CD4-positive, alpha-beta memory T cell (primary cell): ENCODE results near the gene SH3BGRL3. TPM values are rescaled to one million over a fixed set of nuclear protein-coding genes. Genes with fewer than 3 reads are reported as not detected.

Source experiments
- CTCF ChIA-PET: fragments of 350-600 bp; sonication (Branson Sonifier 250); formaldehyde crosslinking; loops from one replicate; lab custom pipeline; 2021; ENCODE audit warnings: inconsistent platforms; ENCODE audit not compliant: partially characterized antibody; lab: Charles Lee
- POLR2A ChIA-PET: fragments of 350-600 bp; sonication (Branson Sonifier 250); formaldehyde crosslinking; loops from one replicate; lab custom pipeline; 2021; ENCODE audit not compliant: partially characterized antibody; lab: Charles Lee
- DNase-seq, 5 donors: peaks; one replicate each; pipeline versions ENCODE4 v3.0.0 to v3.0.0-alpha.2; 2020 to 2022; ENCODE audit warnings: mixed read lengths in 1 of 5
- H3K27ac ChIP-seq: one replicate; pipeline ENCODE4 v1.7.0; 2013; ENCODE audit warnings: low read depth, low read length
- H3K27me3 ChIP-seq: 2 replicates; pipeline ENCODE4 v1.7.0; 2013; ENCODE audit warnings: mild to moderate bottlenecking, low read length, moderate library complexity; ENCODE audit not compliant: insufficient read depth
- H3K36me3 ChIP-seq: 2 replicates; pipeline ENCODE4 v1.7.0; 2013; ENCODE audit warnings: mild to moderate bottlenecking, low read length, moderate library complexity; ENCODE audit not compliant: insufficient read depth
- H3K4me1 ChIP-seq: 2 replicates; pipeline ENCODE4 v1.7.0; 2013; ENCODE audit warnings: mild to moderate bottlenecking, low read length, moderate library complexity; ENCODE audit not compliant: insufficient read depth
- H3K4me3 ChIP-seq, 2 donors: one replicate each; pipeline ENCODE4 v1.7.0; 2013; ENCODE audit warnings: low read length in 2 of 2, mild to moderate bottlenecking in 1 of 2
- H3K9me3 ChIP-seq, 2 donors: one replicate each; pipeline ENCODE4 v1.7.0; 2013; ENCODE audit warnings: low read length in 2 of 2, control low read depth in 1 of 2; ENCODE audit not compliant: control insufficient read depth in 1 of 2
- H3K27ac Mint-ChIP-seq, 7 donors: one replicate each; pipeline ENCODE4 v1.8.0; 2020 to 2021; ENCODE audit warnings: mixed read lengths in 7 of 7, mild to moderate bottlenecking in 6 of 7, inconsistent platforms in 3 of 7, moderate library complexity in 3 of 7
- H3K27me3 Mint-ChIP-seq, 2 donors: one replicate each; pipeline ENCODE4 v1.8.0; 2020 to 2021; ENCODE audit warnings: mixed read lengths in 2 of 2
- H3K36me3 Mint-ChIP-seq, 2 donors: one replicate each; pipeline ENCODE4 v1.8.0; 2020 to 2021; ENCODE audit warnings: mixed read lengths in 2 of 2, inconsistent platforms in 1 of 2, mild to moderate bottlenecking in 1 of 2
- H3K4me1 Mint-ChIP-seq, 4 donors: one replicate each; pipeline ENCODE4 v1.8.0; 2020 to 2021; ENCODE audit warnings: mixed read lengths in 4 of 4, mild to moderate bottlenecking in 1 of 4
- H3K4me3 Mint-ChIP-seq, 8 donors: one replicate each; pipeline ENCODE4 v1.8.0; 2020 to 2021; ENCODE audit warnings: mixed read lengths in 8 of 8, mild to moderate bottlenecking in 7 of 8, moderate library complexity in 6 of 8, inconsistent platforms in 3 of 8
- H3K9me3 Mint-ChIP-seq, 8 donors: one replicate each; pipeline ENCODE4 v1.8.0; 2020 to 2021; ENCODE audit warnings: mixed read lengths in 8 of 8, mild to moderate bottlenecking in 5 of 8, inconsistent platforms in 3 of 8, moderate library complexity in 1 of 8
- intact Hi-C: fragments of 100-400 bp; cut with micrococcal nuclease; formaldehyde crosslinking; loops from one replicate; pipeline ENCODE4 v1.15.1; 2023
- polyA plus RNA-seq, 2 donors: library from polyadenylated mRNA; unstranded; fragments of 300-500 nt; fragmentation: Illumina TruSeq; gene quantifications; one replicate each; pipeline ENCODE4 v1.2.3, GENCODE V29; 2021
- total RNA-seq, 2 experiments: library from RNA; stranded (reverse); gene quantifications; one replicate each; pipeline ENCODE4 v1.2.3, GENCODE V29; 2021

SH3BGRL3 gene
- total and polyA plus RNA-seq, 4 experiments from 2014 or later: 293 to 1,531 (median 642) TPM

DNA sequence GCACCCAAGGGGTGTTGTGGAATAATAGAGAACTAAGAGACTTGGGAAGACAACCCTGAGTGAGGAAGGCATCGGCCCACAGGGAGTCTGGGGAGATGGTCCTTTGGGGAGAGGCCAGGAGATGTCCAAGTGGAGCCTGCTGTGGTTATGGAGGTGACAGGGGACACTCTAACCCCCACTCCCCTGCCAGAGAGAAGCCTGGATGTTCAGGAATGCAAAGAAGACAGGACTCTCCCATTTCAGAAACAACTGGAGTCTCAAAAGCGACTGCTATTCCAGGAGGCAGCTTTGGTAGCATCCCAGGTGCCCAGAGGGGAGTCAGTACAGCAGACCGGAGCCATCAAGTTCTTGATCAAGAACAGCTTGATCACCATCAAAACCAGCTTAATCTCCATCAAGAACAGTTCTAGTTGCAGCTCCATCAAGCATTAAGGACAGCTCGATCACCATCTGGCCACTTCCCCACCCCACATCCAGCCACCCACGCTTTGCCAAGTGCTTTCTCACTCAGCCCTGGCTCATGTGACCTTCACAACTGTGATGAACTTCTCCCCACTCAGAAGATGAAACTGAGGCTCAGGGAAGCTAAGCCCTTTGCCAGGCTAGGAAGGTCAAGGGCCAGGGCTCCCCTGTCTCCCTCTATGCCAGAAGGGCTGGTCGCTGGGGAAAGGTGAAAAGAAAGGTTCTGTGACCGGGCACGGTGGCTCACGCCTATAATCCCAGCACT lies 38.6 kb downstream of the SH3BGRL3 start:
- POLR2A ChIA-PET: interaction anchor here (0.6 to 33.0 kb wide), 26 partner anchors 14 to 683 kb away, joined by 3 to 3358 read pairs (median 4); partner anchors contain the start of genes CEP85, DHDDS, HMGN2 and PDIK1L
- Histone ChIP-seq H3K36me3 (peaks cover 37% of the 10 kb centered on the region), H3K27me3 (no peaks in the 10 kb centered on the region), H3K27ac (peak overlapping the region; percentile 69), H3K9me3 (no peaks in the 10 kb centered on the region), H3K4me1 (peaks cover 78% of the 10 kb centered on the region), H3K4me3 (peak overlapping the region; percentile 94 to 99)
- Mint-ChIP-seq H3K36me3 (peaks cover 49 to 52% of the 10 kb centered on the region in 2 donors), H3K9me3 (no peaks in the 10 kb centered on the region), H3K27me3 (no peaks in the 10 kb centered on the region), H3K27ac (peak overlapping the region; percentile 83 to 97 (median 93)), H3K4me1 (peaks cover 48 to 93% (median 67%) of the 10 kb centered on the region in 4 donors), H3K4me3 (peak overlapping the region; percentile 93 to 100 (median 96))
- intact Hi-C loops: no loop called here
- no peak for DNase-seq
- CTCF ChIA-PET: interaction anchor here (0.7 to 25.6 kb wide), 14 partner anchors 10 to 220 kb away, joined by 3 to 1027 read pairs (median 6); partner anchors contain the start of genes CEP85, SH3BGRL3 and UBXN11

DNA sequence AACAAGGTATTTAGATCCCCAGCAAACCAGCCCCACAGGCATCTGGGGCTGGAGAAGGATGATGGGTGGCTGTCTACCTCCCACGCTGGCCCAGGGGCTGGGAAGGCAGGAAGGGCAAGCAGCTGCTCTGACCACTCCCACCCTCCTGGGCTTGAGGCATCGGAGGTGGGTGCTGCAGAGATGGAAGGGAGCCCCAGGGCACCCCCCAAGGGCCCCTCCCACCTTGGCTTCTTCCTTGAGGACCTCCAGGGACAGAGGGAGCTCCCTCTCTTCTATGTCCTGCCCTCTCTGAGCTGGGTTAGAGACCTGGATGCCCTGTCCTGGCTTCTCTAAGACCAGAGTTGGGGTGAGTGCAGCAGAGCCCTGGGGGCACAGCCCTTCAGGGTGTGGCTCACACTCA lies 41.0 kb downstream of the SH3BGRL3 start:
- H3K4me3 Mint-ChIP-seq: peak overlapping the region; percentile 95 to 100 (median 96)
- intact Hi-C loops: loop anchor here (1.0 to 5.0 kb wide), 7 partner anchors 36 to 216 kb away; partner anchors contain the start of genes C1orf232, CEP85 and ZNF593

GRCh38 chr1:26321315-26322041 lies 41.6 kb downstream of the SH3BGRL3 start:
- Mint-ChIP-seq H3K27ac (peak overlapping the region; percentile 83 to 99 (median 95)), H3K27me3 (no peaks in the 10 kb centered on the region), H3K4me3 (peak overlapping the region; percentile 91 to 100 (median 96)), H3K9me3 (no peaks in the 10 kb centered on the region), H3K4me1 (peaks cover 30 to 64% (median 47%) of the 10 kb centered on the region in 4 donors), H3K36me3 (peaks cover 60 to 67% of the 10 kb centered on the region in 2 donors)
- H3K27me3 ChIP-seq: no peaks in the 10 kb centered on the region
- intact Hi-C loops: loop anchor here (1.0 to 5.0 kb wide), 7 partner anchors 36 to 216 kb away; partner anchors contain the start of genes C1orf232, CEP85 and ZNF593
- ChIA-PET POLR2A (interaction anchor here (0.7 to 33.0 kb wide), 33 partner anchors 8 to 210 kb away, joined by 3 to 3358 read pairs (median 6); partner anchors contain the start of genes CEP85, CRYBG2, DHDDS and PDIK1L), CTCF (interaction anchor here (0.5 to 25.6 kb wide), 26 partner anchors 8 to 152 kb away, joined by 3 to 1027 read pairs (median 6); partner anchors contain the start of genes CEP85, SH3BGRL3, UBXN11 and ZNF593)
- peaks cover 49% of the 10 kb centered on the region for H3K36me3 ChIP-seq
- peak; percentile 88 to 95 (median 91) for DNase-seq
- H3K27ac ChIP-seq: peak overlapping the region; percentile 69
- H3K4me3 ChIP-seq: peak overlapping the region in 1 of 2 donors; percentile 94
- peaks cover 48% of the 10 kb centered on the region for H3K4me1 ChIP-seq
- no peaks in the 10 kb centered on the region for H3K9me3 ChIP-seq

More for the DNA sequence above, 41.0 kb downstream of the SH3BGRL3 start:
- H3K36me3 Mint-ChIP-seq: peaks cover 60 to 67% of the 10 kb centered on the region in 2 donors
- peak overlapping the region; percentile 83 to 99 (median 95) for H3K27ac Mint-ChIP-seq
- peak overlapping the region; percentile 69 for H3K27ac ChIP-seq
- DNase-seq: no peak
- H3K9me3 Mint-ChIP-seq: no peaks in the 10 kb centered on the region
- no peaks in the 10 kb centered on the region for H3K9me3 ChIP-seq
- ChIA-PET CTCF (interaction anchor here (0.5 to 25.6 kb wide), 17 partner anchors 8 to 151 kb away, joined by 3 to 1027 read pairs (median 10); partner anchors contain the start of genes CEP85, SH3BGRL3, UBXN11 and ZNF593), POLR2A (interaction anchor here (0.7 to 33.0 kb wide), 20 partner anchors 12 to 209 kb away, joined by 3 to 3358 read pairs (median 8); partner anchors contain the start of genes CEP85, PDIK1L, SH3BGRL3 and UBXN11)
- H3K4me3 ChIP-seq: peak overlapping the region in 1 of 2 donors; percentile 94
- peaks cover 35 to 69% (median 52%) of the 10 kb centered on the region in 4 donors for H3K4me1 Mint-ChIP-seq
- H3K27me3 ChIP-seq: no peaks in the 10 kb centered on the region
- H3K27me3 Mint-ChIP-seq: no peaks in the 10 kb centered on the region
- H3K4me1 ChIP-seq: peaks cover 54% of the 10 kb centered on the region
- H3K36me3 ChIP-seq: peaks cover 49% of the 10 kb centered on the region

DNA sequence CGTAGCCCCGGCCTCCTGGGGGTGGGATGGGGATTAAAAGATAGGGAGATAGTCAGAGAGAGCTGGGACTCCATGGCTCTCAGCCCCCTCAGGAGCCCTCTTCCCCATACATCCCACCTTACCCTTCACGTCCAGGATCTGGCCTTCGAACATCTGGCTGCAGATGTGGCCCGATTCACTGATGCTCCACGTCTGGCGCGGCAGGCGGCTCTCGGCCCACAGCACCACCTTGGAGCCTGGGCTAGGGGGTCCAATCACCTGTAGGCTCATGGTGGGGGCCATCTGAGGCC lies 42.1 kb downstream of the SH3BGRL3 start:
- CTCF ChIA-PET: interaction anchor here (0.6 to 25.6 kb wide), 24 partner anchors 8 to 152 kb away, joined by 3 to 1027 read pairs (median 8); partner anchors contain the start of genes CEP85, SH3BGRL3, UBXN11 and ZNF593
- POLR2A ChIA-PET: interaction anchor here (0.9 to 33.0 kb wide), 30 partner anchors 8 to 195 kb away, joined by 3 to 3358 read pairs (median 6); partner anchors contain the start of genes CEP85, CRYBG2, DHDDS and SH3BGRL3
- intact Hi-C loops: loop anchor here (5.0 kb wide), 1 partner anchor 155 kb away; the partner anchor contains the start of genes C1orf232 and ZNF593
- H3K4me1 Mint-ChIP-seq: peaks cover 27 to 59% (median 43%) of the 10 kb centered on the region in 4 donors
- no peaks in the 10 kb centered on the region for H3K9me3 Mint-ChIP-seq
- H3K27me3 Mint-ChIP-seq: no peaks in the 10 kb centered on the region
- peaks cover 49% of the 10 kb centered on the region for H3K36me3 ChIP-seq
- DNase-seq: no peak
- no peaks in the 10 kb centered on the region for H3K27me3 ChIP-seq
- peaks cover 60 to 70% of the 10 kb centered on the region in 2 donors for H3K36me3 Mint-ChIP-seq
- H3K9me3 ChIP-seq: no peaks in the 10 kb centered on the region
- H3K27ac Mint-ChIP-seq: peak overlapping the region in 5 of 7 donors; percentile 78 to 99 (median 94)
- peak overlapping the region in 4 of 8 donors; percentile 17 to 96 (median 72) for H3K4me3 Mint-ChIP-seq
- H3K4me3 ChIP-seq: no peak overlapping the region
- H3K27ac ChIP-seq: peak overlapping the region; percentile 69
- peaks cover 43% of the 10 kb centered on the region for H3K4me1 ChIP-seq

DNA sequence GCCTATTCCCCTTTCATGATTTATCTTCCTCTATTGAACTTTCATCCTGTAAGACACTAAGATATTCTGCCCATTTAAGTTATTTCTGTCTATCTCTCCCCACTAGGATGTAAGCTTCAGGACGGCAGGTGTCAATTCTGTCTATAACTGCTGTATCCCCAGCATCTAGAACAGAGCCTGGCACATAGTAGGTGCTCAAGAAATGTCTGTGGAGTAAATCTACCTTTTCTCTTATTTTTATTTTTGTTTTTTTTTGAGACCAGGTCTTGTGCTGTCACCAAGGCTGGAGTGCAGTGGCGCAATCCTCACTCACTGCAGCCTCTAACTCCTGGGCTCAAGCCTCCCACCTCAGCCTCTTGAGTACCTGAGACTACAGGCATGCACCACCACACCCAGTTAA lies 43.5 kb downstream of the SH3BGRL3 start:
- ChIA-PET POLR2A (interaction anchor here (0.7 to 33.0 kb wide), 16 partner anchors 10 to 89 kb away, joined by 3 to 3358 read pairs (median 16); partner anchors contain the start of genes CEP85, SH3BGRL3, UBXN11 and ZNF683), CTCF (interaction anchor here (1.0 to 25.6 kb wide), 12 partner anchors 15 to 97 kb away, joined by 3 to 1027 read pairs (median 12); partner anchors contain the start of genes CEP85, SH3BGRL3 and UBXN11)
- Mint-ChIP-seq H3K27me3 (no peaks in the 10 kb centered on the region), H3K4me3 (peak overlapping the region in 2 of 8 donors; percentile 44 to 46), H3K9me3 (no peaks in the 10 kb centered on the region), H3K27ac (peak overlapping the region in 5 of 7 donors; percentile 22 to 78 (median 62)), H3K36me3 (peaks cover 52 to 62% of the 10 kb centered on the region in 2 donors), H3K4me1 (peaks cover 20 to 47% (median 34%) of the 10 kb centered on the region in 4 donors)
- peaks cover 36% of the 10 kb centered on the region for H3K4me1 ChIP-seq
- H3K27ac ChIP-seq: no peak overlapping the region
- H3K4me3 ChIP-seq: no peak overlapping the region
- H3K27me3 ChIP-seq: no peaks in the 10 kb centered on the region
- intact Hi-C loops: loop anchor here (5.0 kb wide), 1 partner anchor 156 kb away; the partner anchor contains the start of genes C1orf232 and ZNF593
- no peak for DNase-seq
- peaks cover 49% of the 10 kb centered on the region for H3K36me3 ChIP-seq
- H3K9me3 ChIP-seq: no peaks in the 10 kb centered on the region

GRCh38 chr1:26324550-26324949 lies 44.7 kb downstream of the SH3BGRL3 start:
- peak overlapping the region in 4 of 7 donors; percentile 16 to 89 (median 46) for H3K27ac Mint-ChIP-seq

More at GRCh38 chr1:26324550-26324949, 44.7 kb downstream of the SH3BGRL3 start:
- Mint-ChIP-seq H3K36me3 (peaks cover 42 to 51% of the 10 kb centered on the region in 2 donors), H3K27me3 (no peaks in the 10 kb centered on the region), H3K4me3 (no peak overlapping the region), H3K4me1 (peaks cover 20 to 47% (median 29%) of the 10 kb centered on the region in 4 donors), H3K9me3 (no peaks in the 10 kb centered on the region)
- Histone ChIP-seq H3K4me3 (no peak overlapping the region), H3K27ac (no peak overlapping the region), H3K9me3 (no peaks in the 10 kb centered on the region), H3K36me3 (peaks cover 46% of the 10 kb centered on the region), H3K27me3 (no peaks in the 10 kb centered on the region), H3K4me1 (peaks cover 36% of the 10 kb centered on the region)
- no peak for DNase-seq
- intact Hi-C loops: loop anchor here (5.0 kb wide), 1 partner anchor 157 kb away; the partner anchor contains the start of genes C1orf232 and ZNF593
- ChIA-PET CTCF (interaction anchor here (1.2 to 25.6 kb wide), 6 partner anchors 40 to 92 kb away, joined by 3 to 1027 read pairs (median 15); partner anchors contain the start of genes CEP85 and SH3BGRL3), POLR2A (interaction anchor here (1.0 to 33.0 kb wide), 7 partner anchors 8 to 91 kb away, joined by 4 to 3358 read pairs (median 7); partner anchors contain the start of genes CEP85, SH3BGRL3 and UBXN11)
